H7 (cell line): ENCODE measurements around the gene SPG7. TPM values are rescaled to one million over a fixed set of nuclear protein-coding genes. Genes with fewer than 3 reads are reported as not detected.

Experiments
- DNase-seq: peaks from one replicate; pipeline ENCODE4 v3.0.0; 2012
- H3K27me3 ChIP-seq: 2 replicates; pipeline ENCODE4 v1.6.0; 2011; ENCODE audit warnings: mild to moderate bottlenecking, low read length; ENCODE audit not compliant: control insufficient read depth, insufficient read depth
- H3K36me3 ChIP-seq: replicated peaks from 2 replicates; pipeline ENCODE4 v1.5.1; 2011; ENCODE audit warnings: low read length; ENCODE audit not compliant: control insufficient read depth, insufficient read depth
- H3K4me3 ChIP-seq: 2 replicates; pipeline ENCODE4 v1.5.1; 2011; ENCODE audit warnings: low read depth, mild to moderate bottlenecking, control low read depth, low read length, moderate library complexity; ENCODE audit not compliant: insufficient read depth
- total RNA-seq: library from RNA; depleted of rRNA; stranded (reverse); fragments of >200 nt; shearing (Covaris generic); gene quantifications from 2 replicates; pipeline ENCODE4 v1.2.3, GENCODE V29; 2014

Gene SPG7
- total RNA-seq, 1 experiment from 2014 or later, result 120 TPM

GRCh38 chr16:89493776-89494175 lies 14.4 kb upstream of the SPG7 start:
- H3K27me3 ChIP-seq, result no peaks in the 10 kb centered on the region
- no peaks in the 10 kb centered on the region for H3K36me3 ChIP-seq
- H3K4me3 ChIP-seq, result no peak overlapping the region
- no peak for DNase-seq

GRCh38 chr16:89495121-89495520 lies 13.1 kb upstream of the SPG7 start:
- H3K4me3 ChIP-seq, result no peak overlapping the region
- DNase-seq, result peak; percentile 27
- no peaks in the 10 kb centered on the region for H3K36me3 ChIP-seq
- H3K27me3 ChIP-seq, result no peaks in the 10 kb centered on the region

GRCh38 chr16:89498839-89499238 lies 9.4 kb upstream of the SPG7 start:
- H3K27me3 ChIP-seq, result no peaks in the 10 kb centered on the region
- H3K4me3 ChIP-seq, result no peak overlapping the region
- no peaks in the 10 kb centered on the region for H3K36me3 ChIP-seq
- DNase-seq, result no peak

GRCh38 chr16:89499767-89500166 lies 8.4 kb upstream of the SPG7 start:
- H3K4me3 ChIP-seq, result no peak overlapping the region
- DNase-seq, result no peak
- H3K36me3 ChIP-seq, result no peaks in the 10 kb centered on the region
- no peaks in the 10 kb centered on the region for H3K27me3 ChIP-seq

- peaks cover 3% of the 10 kb centered on the region; the same call in 1 of the 2 replicates for H3K27me3 ChIP-seq
- H3K36me3 ChIP-seq, result no peaks in the 10 kb centered on the region
- no peak overlapping the region for H3K4me3 ChIP-seq
- peak; percentile 41 for DNase-seq
These were observed 5.9 kb upstream of the SPG7 start for GRCh38 chr16:89502081-89502843.

- no peak overlapping the region for H3K4me3 ChIP-seq
- no peaks in the 10 kb centered on the region for H3K36me3 ChIP-seq
- H3K27me3 ChIP-seq, result peaks cover 6% of the 10 kb centered on the region; the same call in 1 of the 2 replicates
- DNase-seq, result no peak
These were observed 4.1 kb upstream of the SPG7 start for GRCh38 chr16:89504091-89504490.

GRCh38 chr16:89505204-89506112 lies 2.7 kb upstream of the SPG7 start:
- Histone ChIP-seq H3K4me3 (no peak overlapping the region), H3K36me3 (peaks cover under 1% of the 10 kb centered on the region; the same call in 1 of the 2 replicates), H3K27me3 (peaks cover 6% of the 10 kb centered on the region; the same call in 1 of the 2 replicates)
- peak; percentile 27 for DNase-seq

- DNase-seq, result no peak
- Histone ChIP-seq H3K36me3 (peaks cover 7% of the 10 kb centered on the region), H3K4me3 (no peak overlapping the region), H3K27me3 (peaks cover 6% of the 10 kb centered on the region; the same call in 1 of the 2 replicates)
These were observed 2.1 kb upstream of the SPG7 start for GRCh38 chr16:89506113-89506504.

GRCh38 chr16:89506791-89507191 lies 1.4 kb upstream of the SPG7 start:
- peak; percentile 64 for DNase-seq
- Histone ChIP-seq H3K4me3 (peak overlapping the region; percentile 18; the same call in 1 of the 2 replicates), H3K27me3 (peaks cover 6% of the 10 kb centered on the region; the same call in 1 of the 2 replicates), H3K36me3 (peaks cover 13% of the 10 kb centered on the region)

- peaks cover 6% of the 10 kb centered on the region; the same call in 1 of the 2 replicates for H3K27me3 ChIP-seq
- peaks cover 13% of the 10 kb centered on the region for H3K36me3 ChIP-seq
- H3K4me3 ChIP-seq, result peak overlapping the region; percentile 90
- DNase-seq, result no peak
These were observed 879 bp upstream of the SPG7 start for GRCh38 chr16:89507214-89507833.

GRCh38 chr16:89510526-89510925 lies 2.3 kb downstream of the SPG7 start:
- Histone ChIP-seq H3K36me3 (peaks cover 23% of the 10 kb centered on the region), H3K4me3 (no peak overlapping the region), H3K27me3 (peaks cover 6% of the 10 kb centered on the region; the same call in 1 of the 2 replicates)
- DNase-seq, result no peak

GRCh38 chr16:89511374-89511773 lies 3.2 kb downstream of the SPG7 start:
- DNase-seq, result no peak
- peaks cover 25% of the 10 kb centered on the region for H3K36me3 ChIP-seq
- H3K27me3 ChIP-seq, result peaks cover 6% of the 10 kb centered on the region; the same call in 1 of the 2 replicates
- no peak overlapping the region for H3K4me3 ChIP-seq

- DNase-seq, result no peak
- H3K27me3 ChIP-seq, result peaks cover 1% of the 10 kb centered on the region; the same call in 1 of the 2 replicates
- H3K36me3 ChIP-seq, result peaks cover 27% of the 10 kb centered on the region
- H3K4me3 ChIP-seq, result no peak overlapping the region
These were observed 4.2 kb downstream of the SPG7 start for GRCh38 chr16:89512453-89512852.

- H3K36me3 ChIP-seq, result peaks cover 22% of the 10 kb centered on the region
- no peak overlapping the region for H3K4me3 ChIP-seq
- no peak for DNase-seq
- no peaks in the 10 kb centered on the region for H3K27me3 ChIP-seq
These were observed 8.9 kb downstream of the SPG7 start for GRCh38 chr16:89517128-89517527.
